Gastroesophageal sphincter (tissue), 4 donors: ENCODE results near the gene GSAP. TPM values are rescaled to one million over a fixed set of nuclear protein-coding genes. Genes with fewer than 3 reads are reported as not detected.
"Not testable (repeated sequence)": the region's sequence is repeated elsewhere in the genome, so short reads cannot be mapped to it uniquely, and the experiment has no call there.

Experiments
- ATAC-seq: fragments of 150-250 bp; one replicate; pipeline ENCODE4 v1.9.1; 2016; ENCODE audit warnings: mild to moderate bottlenecking, moderate library complexity
- H3K27ac ChIP-seq, 4 donors: fragments of 200-600 bp; sonication (generic) in 3 of 4; 1 replicate in 3 of 4; 2 replicates in 1 of 4; pipeline ENCODE4 v1.5.1; 2016 to 2019
- H3K27me3 ChIP-seq: fragments of 200-600 bp; sonication (generic); one replicate; pipeline ENCODE4 v1.5.1; 2019
- H3K36me3 ChIP-seq, 2 donors: fragments of 200-600 bp; sonication (generic); one replicate each; pipeline ENCODE4 v1.5.1; 2019; ENCODE audit warnings: control low read depth in 1 of 2
- H3K4me1 ChIP-seq, 3 donors: fragments of 200-600 bp; sonication (generic); 1 replicate in 2 of 3; 2 replicates in 1 of 3; pipeline ENCODE4 v1.5.1; 2016 to 2019; ENCODE audit warnings: control low read depth in 2 of 3
- H3K4me3 ChIP-seq, 2 donors: fragments of 200-600 bp; sonication (generic); one replicate each; pipeline ENCODE4 v1.5.1; 2019; ENCODE audit warnings: mild to moderate bottlenecking in 1 of 2, moderate library complexity in 1 of 2
- H3K9me3 ChIP-seq, 3 donors: fragments of 200-600 bp; sonication (generic); one replicate each; pipeline ENCODE4 v1.5.1; 2017 to 2019; ENCODE audit warnings: control low read depth in 2 of 3
- CTCF ChIP-seq, 4 experiments: fragments of 200-600 bp in 2 of 4; fragments of 450-650 bp in 2 of 4; sonication (generic) in 1 of 4; IDR thresholded peaks; one replicate each; pipeline ENCODE4 v1.5.1; 2017 to 2019; ENCODE audit warnings: antibody characterized with exemption in 4 of 4, mild to moderate bottlenecking in 2 of 4, moderate library complexity in 2 of 4
- EP300 ChIP-seq: sonication (generic); formaldehyde crosslinking; IDR thresholded peaks from one replicate; pipeline ENCODE4 v1.6.1; 2017; ENCODE audit warnings: antibody characterized with exemption, mild to moderate bottlenecking
- POLR2A ChIP-seq, 2 donors: fragments of 450-650 bp; IDR thresholded peaks; one replicate each; pipeline ENCODE4 v1.6.1; 2017; ENCODE audit warnings: antibody characterized with exemption in 2 of 2, mild to moderate bottlenecking in 2 of 2, moderate library complexity in 1 of 2
- POLR2AphosphoS5 ChIP-seq: sonication (generic); formaldehyde crosslinking; IDR thresholded peaks from one replicate; pipeline ENCODE4 v1.6.1; 2017; ENCODE audit warnings: antibody characterized with exemption
- WGBS, 2 donors: methylation state at CpG; one replicate each; pipeline ENCODE4 v1.1.5; 2018; ENCODE audit warnings: low coverage in 1 of 2; 5-methylcytosine and 5-hydroxymethylcytosine counted together
- total RNA-seq, 4 donors: library from RNA; depleted of rRNA; stranded (reverse); fragments of >200 nt; gene quantifications; one replicate each; pipeline ENCODE4 v1.1.0, GENCODE V29; 2016

GSAP gene
- total RNA-seq, 4 donors from 2014 or later: 12.8 to 23.7 (median 15.5) TPM

DNA sequence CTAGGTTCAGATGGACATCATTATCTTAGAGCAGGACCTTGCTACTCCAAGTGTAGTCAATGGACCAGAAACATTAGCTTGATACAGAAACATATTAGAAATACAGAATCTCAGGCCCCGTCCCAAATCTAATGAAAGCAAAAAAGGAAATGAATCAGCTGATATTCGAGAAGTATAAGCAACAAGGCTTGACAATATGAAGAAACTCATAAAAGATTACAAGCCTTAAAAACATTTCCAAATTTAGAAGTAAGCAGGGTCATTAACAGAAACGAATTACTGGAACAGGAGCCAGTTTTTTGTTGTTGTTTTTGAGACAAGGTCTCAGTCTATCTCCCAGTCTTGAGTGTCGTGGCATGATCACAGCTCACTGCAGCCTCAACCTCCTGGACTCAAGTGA is 40.5 kb upstream of the GSAP start:
- H3K27ac ChIP-seq: no peak overlapping the region
- no peak for ATAC-seq
- H3K36me3 ChIP-seq: no peaks in the 10 kb centered on the region
- no peaks in the 10 kb centered on the region for H3K27me3 ChIP-seq
- peaks cover 0 to 15% (median 0%) of the 10 kb centered on the region in 3 donors for H3K4me1 ChIP-seq
- WGBS, 2 donors: 60 to 66% methylated on average over 3 to 4 of the region's 4 CpGs
- TF ChIP-seq POLR2AphosphoS5 (no peak), POLR2A (IDR thresholded peaks at IDR 0.05) (no peak), EP300 (no peak), CTCF (IDR thresholded peaks at IDR 0.05) (no peak)
- no peaks in the 10 kb centered on the region for H3K9me3 ChIP-seq
- no peak overlapping the region for H3K4me3 ChIP-seq

DNA sequence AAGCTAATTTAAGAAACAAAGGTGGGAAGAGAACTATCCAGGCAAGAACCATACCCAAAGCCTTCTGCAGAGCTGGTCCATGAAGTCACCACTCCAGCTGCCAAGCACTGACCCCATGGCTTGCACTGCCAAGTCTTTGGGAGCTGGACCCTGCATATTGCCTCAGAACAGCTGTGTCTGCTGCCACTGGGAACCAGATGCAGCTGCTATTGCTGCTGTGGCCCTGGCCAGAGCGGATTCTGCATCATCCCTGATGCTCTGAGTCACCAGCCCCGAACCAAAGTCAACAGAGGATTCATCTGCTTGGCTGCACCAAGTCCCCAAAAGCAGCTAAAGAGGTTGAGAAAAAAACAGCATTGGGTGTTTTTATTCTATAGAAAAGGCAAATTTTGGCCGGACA is 39.2 kb upstream of the GSAP start:
- no peak for TF ChIP-seq POLR2A (IDR thresholded peaks at IDR 0.05)
- ATAC-seq: peak; percentile 73
- Histone ChIP-seq H3K4me3 (no peak overlapping the region), H3K36me3 (no peaks in the 10 kb centered on the region), H3K4me1 (peaks cover 0 to 15% (median 0%) of the 10 kb centered on the region in 3 donors), H3K27ac (no peak overlapping the region), H3K27me3 (no peaks in the 10 kb centered on the region), H3K9me3 (no peaks in the 10 kb centered on the region)
- whole genome bisulfite sequencing, 2 donors: 59 to 90% methylated on average over 2 to 3 of the region's 3 CpGs

GRCh38 chr7:77454802-77455201 is 38.7 kb upstream of the GSAP start:
- H3K9me3 ChIP-seq: no peaks in the 10 kb centered on the region
- H3K4me1 ChIP-seq: peaks cover 0 to 15% (median 0%) of the 10 kb centered on the region in 3 donors
- no peak overlapping the region for H3K4me3 ChIP-seq
- TF ChIP-seq POLR2AphosphoS5 (no peak), CTCF (IDR thresholded peaks at IDR 0.05) (no peak), POLR2A (IDR thresholded peaks at IDR 0.05) (no peak), EP300 (no peak)
- no peak for ATAC-seq
- no peaks in the 10 kb centered on the region for H3K36me3 ChIP-seq
- WGBS, 2 donors: 85 to 96% methylated on average over 3 to 4 of the region's 4 CpGs
- H3K27ac ChIP-seq: no peak overlapping the region
- H3K27me3 ChIP-seq: no peaks in the 10 kb centered on the region

- peak overlapping the region in 3 of 4 donors; percentile 9 to 21 (median 19) for H3K27ac ChIP-seq
- no peaks in the 10 kb centered on the region for H3K9me3 ChIP-seq
- TF ChIP-seq CTCF (IDR thresholded peaks at IDR 0.05): no peak
- TF ChIP-seq EP300: no peak
- no peak for TF ChIP-seq POLR2AphosphoS5
- no peak for TF ChIP-seq POLR2A (IDR thresholded peaks at IDR 0.05)
- H3K36me3 ChIP-seq: no peaks in the 10 kb centered on the region
- ATAC-seq: peak; percentile 69
- 11 to 12% methylated on average over 1 to 2 of the region's 2 CpGs for WGBS, 2 donors
- H3K4me1 ChIP-seq: peaks cover 0 to 15% (median 0%) of the 10 kb centered on the region in 3 donors
- H3K27me3 ChIP-seq: no peaks in the 10 kb centered on the region
- no peak overlapping the region for H3K4me3 ChIP-seq
Measured at GRCh38 chr7:77453531-77453930, 37.4 kb upstream of the GSAP start.

GRCh38 chr7:77451950-77452349 is 35.8 kb upstream of the GSAP start:
- WGBS, 2 donors: 88 to 91% methylated on average over 6 of the region's 6 CpGs
- not testable (repeated sequence) for H3K9me3 ChIP-seq, ATAC-seq, H3K36me3 ChIP-seq, H3K4me3 ChIP-seq, H3K27ac ChIP-seq, H3K27me3 ChIP-seq
- H3K4me1 ChIP-seq: peaks cover 0 to 15% (median 0%) of the 10 kb centered on the region in 3 donors

GRCh38 chr7:77450613-77451012 is 34.5 kb upstream of the GSAP start:
- TF ChIP-seq POLR2A (IDR thresholded peaks at IDR 0.05) (no peak), EP300 (no peak), CTCF (IDR thresholded peaks at IDR 0.05) (no peak), POLR2AphosphoS5 (no peak)
- H3K4me1 ChIP-seq: peaks cover 0 to 15% (median 0%) of the 10 kb centered on the region in 3 donors
- 93% methylated on average over 5 of the region's 5 CpGs; no CpG with 5 or more reads in 1 of the 2 donors for WGBS, 2 donors
- no peaks in the 10 kb centered on the region for H3K27me3 ChIP-seq
- no peak overlapping the region for H3K4me3 ChIP-seq
- no peaks in the 10 kb centered on the region for H3K9me3 ChIP-seq
- no peak for ATAC-seq
- H3K27ac ChIP-seq: no peak overlapping the region
- no peaks in the 10 kb centered on the region for H3K36me3 ChIP-seq
